ENCODE measurements around the gene RASA2.

Gene RASA2

DNA sequence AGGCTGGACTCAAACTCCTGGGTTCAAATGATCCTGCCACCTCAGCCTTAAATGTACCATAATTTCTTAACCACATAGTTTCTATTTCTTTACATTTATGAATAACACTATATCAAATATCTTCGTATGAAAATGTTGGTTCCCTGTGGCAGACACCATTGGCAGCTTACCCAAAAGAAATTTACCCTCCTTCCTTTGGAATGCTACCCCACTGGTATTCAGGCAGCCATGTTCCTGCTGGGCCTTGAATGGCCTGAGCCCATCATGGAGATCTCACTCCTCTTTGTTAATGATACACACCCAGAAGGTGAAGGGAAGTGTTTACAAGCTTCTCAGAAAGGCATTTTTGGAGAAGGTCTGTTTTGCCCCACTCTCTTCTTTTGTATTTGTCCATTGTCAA is 157.0 kb downstream of the RASA2 start:
- H3K4me3 ChIP-seq (ENCODE audit: low read length) = no peak overlapping the region
- H3K27me3 ChIP-seq (replicated peaks; ENCODE audit: insufficient read depth, low read length) = no peaks in the 10 kb centered on the region
- no peak overlapping the region for H3K9ac ChIP-seq (ENCODE audit: low read length)
- no peaks in the 10 kb centered on the region for H3K9me2 ChIP-seq (replicated peaks; ENCODE audit: insufficient read depth, low read length)
- H3K4me1 ChIP-seq (ENCODE audit: low read length) = no peaks in the 10 kb centered on the region
- no peaks in the 10 kb centered on the region for H4K20me1 ChIP-seq (ENCODE audit: insufficient read depth, low read length)
- DNase-seq = no peak
- no peak overlapping the region for H2AFZ ChIP-seq (ENCODE audit: low read length)
- H3F3A ChIP-seq (ENCODE audit: insufficient read depth, low read length) = no peaks in the 10 kb centered on the region
- no peaks in the 10 kb centered on the region for H3K79me2 ChIP-seq (ENCODE audit: low read length)
- no peaks in the 10 kb centered on the region for H3K9me3 ChIP-seq (replicated peaks; ENCODE audit: insufficient read depth, low read length)
- no peak overlapping the region for H3K27ac ChIP-seq (ENCODE audit: low read length)
- no peak overlapping the region for H3K4me2 ChIP-seq (ENCODE audit: low read depth, low read length)
- H3K36me3 ChIP-seq (replicated peaks; ENCODE audit: insufficient read depth, low read length) = no peaks in the 10 kb centered on the region
- no peak for TF ChIP-seq EZH2phosphoT487 (IDR thresholded peaks at IDR 0.05; ENCODE audit: low read length)
- TF ChIP-seq, protein P1, sequence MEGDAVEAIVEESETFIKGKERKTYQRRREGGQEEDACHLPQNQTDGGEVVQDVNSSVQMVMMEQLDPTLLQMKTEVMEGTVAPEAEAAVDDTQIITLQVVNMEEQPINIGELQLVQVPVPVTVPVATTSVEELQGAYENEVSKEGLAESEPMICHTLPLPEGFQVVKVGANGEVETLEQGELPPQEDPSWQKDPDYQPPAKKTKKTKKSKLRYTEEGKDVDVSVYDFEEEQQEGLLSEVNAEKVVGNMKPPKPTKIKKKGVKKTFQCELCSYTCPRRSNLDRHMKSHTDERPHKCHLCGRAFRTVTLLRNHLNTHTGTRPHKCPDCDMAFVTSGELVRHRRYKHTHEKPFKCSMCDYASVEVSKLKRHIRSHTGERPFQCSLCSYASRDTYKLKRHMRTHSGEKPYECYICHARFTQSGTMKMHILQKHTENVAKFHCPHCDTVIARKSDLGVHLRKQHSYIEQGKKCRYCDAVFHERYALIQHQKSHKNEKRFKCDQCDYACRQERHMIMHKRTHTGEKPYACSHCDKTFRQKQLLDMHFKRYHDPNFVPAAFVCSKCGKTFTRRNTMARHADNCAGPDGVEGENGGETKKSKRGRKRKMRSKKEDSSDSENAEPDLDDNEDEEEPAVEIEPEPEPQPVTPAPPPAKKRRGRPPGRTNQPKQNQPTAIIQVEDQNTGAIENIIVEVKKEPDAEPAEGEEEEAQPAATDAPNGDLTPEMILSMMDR (IDR thresholded peaks at IDR 0.05; ENCODE audit: low read length) = no peak
- TF ChIP-seq EZH2 (optimal IDR thresholded peaks at IDR 0.05; ENCODE audit: low read depth, low read length) = no peak

- Histone ChIP-seq H3F3A (ENCODE audit: insufficient read depth, low read length) (no peaks in the 10 kb centered on the region), H3K4me3 (ENCODE audit: low read length) (no peak overlapping the region), H3K27me3 (replicated peaks; ENCODE audit: insufficient read depth, low read length) (no peaks in the 10 kb centered on the region), H3K9me3 (replicated peaks; ENCODE audit: insufficient read depth, low read length) (no peaks in the 10 kb centered on the region), H3K9ac (ENCODE audit: low read length) (no peak overlapping the region), H3K36me3 (replicated peaks; ENCODE audit: insufficient read depth, low read length) (no peaks in the 10 kb centered on the region), H4K20me1 (ENCODE audit: insufficient read depth, low read length) (no peaks in the 10 kb centered on the region), H2AFZ (ENCODE audit: low read length) (no peak overlapping the region), H3K4me1 (ENCODE audit: low read length) (no peaks in the 10 kb centered on the region), H3K4me2 (ENCODE audit: low read depth, low read length) (no peak overlapping the region), H3K79me2 (ENCODE audit: low read length) (no peaks in the 10 kb centered on the region), H3K27ac (ENCODE audit: low read length) (no peak overlapping the region), H3K9me2 (replicated peaks; ENCODE audit: insufficient read depth, low read length) (no peaks in the 10 kb centered on the region)
- TF ChIP-seq, protein P1 (IDR thresholded peaks at IDR 0.05; ENCODE audit: low read length) = peak; percentile 93
- TF ChIP-seq EZH2phosphoT487 (IDR thresholded peaks at IDR 0.05; ENCODE audit: low read length) (no peak), EZH2 (optimal IDR thresholded peaks at IDR 0.05; ENCODE audit: low read depth, low read length) (no peak)
- DNase-seq = peak; percentile 56
These were observed 158.1 kb downstream of the RASA2 start for GRCh38 chr3:141644931-141645330.

DNA sequence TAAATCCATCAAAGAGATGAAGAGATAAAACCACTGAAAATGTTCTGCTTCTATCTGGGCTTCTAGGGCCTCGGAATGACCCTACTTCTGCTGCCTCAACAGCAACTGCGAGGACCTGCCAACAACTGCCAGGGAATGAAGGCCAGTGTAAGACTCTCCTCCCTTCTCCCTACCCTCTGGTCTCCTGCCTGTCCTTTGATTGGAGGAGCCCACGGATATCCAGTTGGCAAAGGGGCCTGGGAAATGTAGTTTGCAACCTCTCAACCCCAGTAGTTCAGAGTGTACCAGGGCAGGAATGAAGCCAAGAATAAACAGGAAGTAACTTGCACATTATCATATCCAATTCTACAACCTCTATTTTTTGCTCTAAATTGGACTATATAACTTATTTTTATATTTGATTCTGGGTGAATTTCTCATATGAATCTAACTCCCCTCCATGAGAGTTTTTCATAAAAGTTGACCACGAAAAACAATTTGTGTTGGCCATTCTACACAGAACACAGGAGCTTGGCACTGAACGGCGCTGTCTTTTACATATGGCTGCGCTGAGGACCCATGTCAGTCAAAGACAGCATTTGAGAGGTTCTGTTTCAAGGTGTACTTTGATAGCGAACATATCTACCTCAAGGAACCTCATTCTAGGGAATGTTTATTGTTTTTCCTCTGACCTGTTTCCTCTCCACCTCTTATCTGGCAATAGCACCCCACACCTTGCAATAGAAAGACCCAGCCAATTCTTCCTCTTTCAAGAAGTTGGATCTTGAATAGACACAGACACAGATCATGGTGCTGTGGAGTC is 160.1 kb downstream of the RASA2 start:
- no peak overlapping the region for H3K27ac ChIP-seq (ENCODE audit: low read length)
- H4K20me1 ChIP-seq (ENCODE audit: insufficient read depth, low read length) = no peaks in the 10 kb centered on the region
- H3K9ac ChIP-seq (ENCODE audit: low read length) = no peak overlapping the region
- no peaks in the 10 kb centered on the region for H3K79me2 ChIP-seq (ENCODE audit: low read length)
- no peaks in the 10 kb centered on the region for H3F3A ChIP-seq (ENCODE audit: insufficient read depth, low read length)
- H3K9me2 ChIP-seq (replicated peaks; ENCODE audit: insufficient read depth, low read length) = no peaks in the 10 kb centered on the region
- H3K27me3 ChIP-seq (replicated peaks; ENCODE audit: insufficient read depth, low read length) = no peaks in the 10 kb centered on the region
- no peak overlapping the region for H3K4me2 ChIP-seq (ENCODE audit: low read depth, low read length)
- H2AFZ ChIP-seq (ENCODE audit: low read length) = no peak overlapping the region
- no peaks in the 10 kb centered on the region for H3K36me3 ChIP-seq (replicated peaks; ENCODE audit: insufficient read depth, low read length)
- TF ChIP-seq EZH2 (optimal IDR thresholded peaks at IDR 0.05; ENCODE audit: low read depth, low read length) (no peak), EZH2phosphoT487 (IDR thresholded peaks at IDR 0.05; ENCODE audit: low read length) (no peak)
- TF ChIP-seq, protein P1 (IDR thresholded peaks at IDR 0.05; ENCODE audit: low read length) = no peak
- H3K9me3 ChIP-seq (replicated peaks; ENCODE audit: insufficient read depth, low read length) = no peaks in the 10 kb centered on the region
- no peaks in the 10 kb centered on the region for H3K4me1 ChIP-seq (ENCODE audit: low read length)
- no peak overlapping the region for H3K4me3 ChIP-seq (ENCODE audit: low read length)
- DNase-seq = no peak
